Measurements from ENCODE around the gene CLASP2. TPM values are rescaled to one million over a fixed set of nuclear protein-coding genes. Genes with fewer than 3 reads are reported as not detected.

The CLASP2 gene
- total and polyA plus RNA-seq, 2 of the 4 experiments (the other 2 are of a cell fraction), result 11.9 to 49.1 TPM

DNA sequence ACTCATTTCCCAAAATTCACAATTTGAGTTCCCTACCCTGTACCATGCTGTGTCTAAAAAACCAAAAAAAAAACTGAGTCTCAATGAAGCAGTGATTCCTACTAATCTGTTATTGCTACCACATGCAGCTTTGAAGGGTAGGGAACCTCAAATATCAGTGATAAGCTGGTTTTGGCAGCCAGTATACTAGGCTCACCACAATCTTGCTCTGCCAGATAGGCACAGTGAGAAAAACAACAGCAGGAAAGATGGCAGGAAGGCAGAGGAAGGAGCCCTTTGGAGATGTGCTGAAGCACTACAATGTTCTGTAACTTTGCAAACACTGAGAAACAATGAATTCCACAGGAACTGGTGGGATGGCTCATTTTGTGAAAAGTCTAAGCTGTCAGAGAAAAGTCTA lies 180.9 kb downstream of the CLASP2 start:
- Histone ChIP-seq H2BK15ac (ENCODE audit: low read depth, low read length) (no peak overlapping the region), H3K23ac (ENCODE audit: low read depth, low read length) (no peak overlapping the region), H3K4me3 (ENCODE audit: insufficient read depth, low read depth, low read length) (no peak overlapping the region), H3K9ac (ENCODE audit: low read depth, low read length) (no peak overlapping the region), H4K8ac (ENCODE audit: low read depth in 2 of 2, low read length in 2 of 2) (no peak overlapping the region), H2AK5ac (ENCODE audit: low read depth, low read length) (no peak overlapping the region), H3K36me3 (ENCODE audit: control insufficient read depth, insufficient read depth, low read length) (peaks cover 6% of the 10 kb centered on the region; the same call in 1 of the 2 replicates), H3K9me3 (ENCODE audit: control insufficient read depth, insufficient read depth, low read length) (no peaks in the 10 kb centered on the region), H3K14ac (replicated peaks; ENCODE audit: low read depth, low read length) (no peak overlapping the region), H3K9me1 (ENCODE audit: insufficient read depth, low read length) (no peaks in the 10 kb centered on the region), H3K4me1 (ENCODE audit: control insufficient read depth, insufficient read depth, low read length) (no peaks in the 10 kb centered on the region), H3K27ac (ENCODE audit: insufficient read depth, low read length) (no peak overlapping the region), H4K5ac (ENCODE audit: low read depth, low read length) (no peak overlapping the region), H3K79me1 (ENCODE audit: low read depth in 1 of 2, low read length in 2 of 2) (no peaks in the 10 kb centered on the region), H2BK20ac (ENCODE audit: low read depth, low read length) (no peak overlapping the region), H2AK9ac (replicated peaks; ENCODE audit: low read depth, low read length, poor library complexity) (no peak overlapping the region), H3K56ac (ENCODE audit: extremely low read depth, insufficient read depth, low read length) (no peak overlapping the region), H3K4ac (ENCODE audit: low read depth, low read length) (no peak overlapping the region), H3K4me2 (ENCODE audit: low read depth, low read length) (no peak overlapping the region), H4K20me1 (ENCODE audit: insufficient read depth, low read length) (no peaks in the 10 kb centered on the region), H2AFZ (replicated peaks; ENCODE audit: low read length, poor library complexity) (no peak overlapping the region), H3K18ac (ENCODE audit: low read depth, low read length) (no peak overlapping the region), H3K27me3 (ENCODE audit: control insufficient read depth, insufficient read depth, low read length) (no peaks in the 10 kb centered on the region), H2BK5ac (ENCODE audit: low read depth, low read length, poor library complexity, severe bottlenecking) (no peak overlapping the region), H2BK120ac (ENCODE audit: low read depth, low read length) (no peak overlapping the region), H4K91ac (ENCODE audit: insufficient read depth, low read depth, low read length) (no peak overlapping the region)
- in situ Hi-C loops (cut with MboI; ENCODE audit: low sequenced_read_pairs) (no loop called here), dilution Hi-C loops (cut with HindIII; ENCODE audit: low sequenced_read_pairs, unreplicated experiment) (no loop called here), intact Hi-C loops (cut with micrococcal nuclease) (no loop called here)
- ChIA-PET POLR2A (ENCODE audit: unreplicated experiment) (no interaction called here), CTCF (interaction anchor here (0.6 kb wide), 1 partner anchor 29 kb away, joined by 7 read pairs; no protein-coding TSS in a partner anchor)
- DNase-seq, result no peak
- no peak for ATAC-seq (ENCODE audit: low read depth)
- BruUV-seq (replicated peaks), result no TSS peak
- TF ChIP-seq MXI1 (IDR thresholded peaks at IDR 0.05; ENCODE audit: borderline replicate concordance, low read depth, low read length) (no peak), RFX5 (IDR thresholded peaks at IDR 0.05; ENCODE audit: low read depth, low read length) (no peak), RAD21 (IDR thresholded peaks at IDR 0.05; ENCODE audit: low read length) (no peak), MAFK (IDR thresholded peaks at IDR 0.05; ENCODE audit: low read depth, low read length) (no peak), SMC3 (IDR thresholded peaks at IDR 0.05; ENCODE audit: low read depth, low read length) (no peak), BHLHE40 (IDR thresholded peaks at IDR 0.05; ENCODE audit: low read depth, low read length) (no peak), MAZ (IDR thresholded peaks at IDR 0.05; ENCODE audit: borderline replicate concordance, low read depth, low read length) (no peak)
- TF ChIP-seq, protein P1, sequence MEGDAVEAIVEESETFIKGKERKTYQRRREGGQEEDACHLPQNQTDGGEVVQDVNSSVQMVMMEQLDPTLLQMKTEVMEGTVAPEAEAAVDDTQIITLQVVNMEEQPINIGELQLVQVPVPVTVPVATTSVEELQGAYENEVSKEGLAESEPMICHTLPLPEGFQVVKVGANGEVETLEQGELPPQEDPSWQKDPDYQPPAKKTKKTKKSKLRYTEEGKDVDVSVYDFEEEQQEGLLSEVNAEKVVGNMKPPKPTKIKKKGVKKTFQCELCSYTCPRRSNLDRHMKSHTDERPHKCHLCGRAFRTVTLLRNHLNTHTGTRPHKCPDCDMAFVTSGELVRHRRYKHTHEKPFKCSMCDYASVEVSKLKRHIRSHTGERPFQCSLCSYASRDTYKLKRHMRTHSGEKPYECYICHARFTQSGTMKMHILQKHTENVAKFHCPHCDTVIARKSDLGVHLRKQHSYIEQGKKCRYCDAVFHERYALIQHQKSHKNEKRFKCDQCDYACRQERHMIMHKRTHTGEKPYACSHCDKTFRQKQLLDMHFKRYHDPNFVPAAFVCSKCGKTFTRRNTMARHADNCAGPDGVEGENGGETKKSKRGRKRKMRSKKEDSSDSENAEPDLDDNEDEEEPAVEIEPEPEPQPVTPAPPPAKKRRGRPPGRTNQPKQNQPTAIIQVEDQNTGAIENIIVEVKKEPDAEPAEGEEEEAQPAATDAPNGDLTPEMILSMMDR (conservative IDR thresholded peaks at IDR 0.05; ENCODE audit: low read depth, low read length), result no peak
- TF ChIP-seq, protein P2, sequence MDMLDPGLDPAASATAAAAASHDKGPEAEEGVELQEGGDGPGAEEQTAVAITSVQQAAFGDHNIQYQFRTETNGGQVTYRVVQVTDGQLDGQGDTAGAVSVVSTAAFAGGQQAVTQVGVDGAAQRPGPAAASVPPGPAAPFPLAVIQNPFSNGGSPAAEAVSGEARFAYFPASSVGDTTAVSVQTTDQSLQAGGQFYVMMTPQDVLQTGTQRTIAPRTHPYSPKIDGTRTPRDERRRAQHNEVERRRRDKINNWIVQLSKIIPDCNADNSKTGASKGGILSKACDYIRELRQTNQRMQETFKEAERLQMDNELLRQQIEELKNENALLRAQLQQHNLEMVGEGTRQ (IDR thresholded peaks at IDR 0.05; ENCODE audit: low read depth, low read length), result no peak
- TF ChIP-seq, protein P3, sequence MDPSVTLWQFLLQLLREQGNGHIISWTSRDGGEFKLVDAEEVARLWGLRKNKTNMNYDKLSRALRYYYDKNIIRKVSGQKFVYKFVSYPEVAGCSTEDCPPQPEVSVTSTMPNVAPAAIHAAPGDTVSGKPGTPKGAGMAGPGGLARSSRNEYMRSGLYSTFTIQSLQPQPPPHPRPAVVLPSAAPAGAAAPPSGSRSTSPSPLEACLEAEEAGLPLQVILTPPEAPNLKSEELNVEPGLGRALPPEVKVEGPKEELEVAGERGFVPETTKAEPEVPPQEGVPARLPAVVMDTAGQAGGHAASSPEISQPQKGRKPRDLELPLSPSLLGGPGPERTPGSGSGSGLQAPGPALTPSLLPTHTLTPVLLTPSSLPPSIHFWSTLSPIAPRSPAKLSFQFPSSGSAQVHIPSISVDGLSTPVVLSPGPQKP (IDR thresholded peaks at IDR 0.05; ENCODE audit: borderline replicate concordance, low read depth, low read length), result no peak

Data from IMR-90 (cell line).